ENCODE measurements around the gene DNAH8. TPM values are rescaled to one million over a fixed set of nuclear protein-coding genes. Genes with fewer than 3 reads are reported as not detected.

The DNAH8 gene
- total RNA-seq, 1 experiment from 2014 or later = not detected

DNA sequence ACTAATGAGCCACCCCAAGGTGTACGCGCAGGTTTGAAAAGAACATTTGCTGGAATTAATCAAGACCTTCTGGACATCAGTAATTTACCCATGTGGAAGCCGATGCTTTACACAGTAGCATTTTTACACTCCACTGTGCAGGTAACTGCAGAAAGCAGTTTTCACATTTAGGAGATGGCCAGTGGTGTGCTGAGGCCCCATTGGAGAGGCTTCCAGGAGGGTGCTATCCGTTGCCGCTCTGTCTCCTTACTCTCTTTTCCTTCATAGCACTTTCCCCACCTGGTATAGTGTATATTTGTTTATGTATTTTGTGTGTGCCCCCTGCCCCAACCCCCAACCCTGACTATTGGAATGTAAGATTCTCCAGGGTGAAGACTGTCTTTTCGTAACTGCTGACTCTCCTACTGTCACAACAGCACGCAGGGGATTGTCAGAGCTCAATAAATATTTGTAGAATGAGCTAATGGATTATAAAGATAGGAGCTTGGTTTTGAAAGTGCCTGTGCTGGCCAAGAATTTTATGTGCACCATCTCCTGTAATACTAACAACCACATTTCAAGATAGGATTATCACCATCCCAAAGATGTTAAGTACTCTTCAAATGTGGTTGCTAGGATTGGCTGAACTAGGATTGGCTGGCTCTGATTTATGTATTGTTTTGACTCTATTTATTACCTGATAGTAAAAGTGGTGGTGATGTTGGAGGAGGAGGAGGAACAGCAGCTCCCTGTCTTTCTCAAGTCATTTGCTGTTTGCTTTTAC lies 259.5 kb downstream of the DNAH8 start:
- intact Hi-C loops (cut with micrococcal nuclease; ENCODE audit: unreplicated experiment) = loop anchor here (5.0 kb wide), 1 partner anchor 193 kb away; no protein-coding TSS in a partner anchor
- no peak overlapping the region for H3K27ac ChIP-seq
- no peak overlapping the region for H2AFZ ChIP-seq
- no peaks in the 10 kb centered on the region for H3K4me1 ChIP-seq (replicated peaks; ENCODE audit: insufficient read depth)
- H3K9me3 ChIP-seq (ENCODE audit: insufficient read depth, low read depth) = no peaks in the 10 kb centered on the region
- POLR2A ChIA-PET (ENCODE audit: unreplicated experiment) = no interaction called here
- CTCF ChIA-PET = no interaction called here
- TF ChIP-seq EZH2 (IDR thresholded peaks at IDR 0.05; ENCODE audit: low read depth) = no peak
- TF ChIP-seq, protein P1, sequence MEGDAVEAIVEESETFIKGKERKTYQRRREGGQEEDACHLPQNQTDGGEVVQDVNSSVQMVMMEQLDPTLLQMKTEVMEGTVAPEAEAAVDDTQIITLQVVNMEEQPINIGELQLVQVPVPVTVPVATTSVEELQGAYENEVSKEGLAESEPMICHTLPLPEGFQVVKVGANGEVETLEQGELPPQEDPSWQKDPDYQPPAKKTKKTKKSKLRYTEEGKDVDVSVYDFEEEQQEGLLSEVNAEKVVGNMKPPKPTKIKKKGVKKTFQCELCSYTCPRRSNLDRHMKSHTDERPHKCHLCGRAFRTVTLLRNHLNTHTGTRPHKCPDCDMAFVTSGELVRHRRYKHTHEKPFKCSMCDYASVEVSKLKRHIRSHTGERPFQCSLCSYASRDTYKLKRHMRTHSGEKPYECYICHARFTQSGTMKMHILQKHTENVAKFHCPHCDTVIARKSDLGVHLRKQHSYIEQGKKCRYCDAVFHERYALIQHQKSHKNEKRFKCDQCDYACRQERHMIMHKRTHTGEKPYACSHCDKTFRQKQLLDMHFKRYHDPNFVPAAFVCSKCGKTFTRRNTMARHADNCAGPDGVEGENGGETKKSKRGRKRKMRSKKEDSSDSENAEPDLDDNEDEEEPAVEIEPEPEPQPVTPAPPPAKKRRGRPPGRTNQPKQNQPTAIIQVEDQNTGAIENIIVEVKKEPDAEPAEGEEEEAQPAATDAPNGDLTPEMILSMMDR (conservative IDR thresholded peaks at IDR 0.05) = no peak
- H3K79me2 ChIP-seq (ENCODE audit: low read depth) = no peaks in the 10 kb centered on the region
- no peaks in the 10 kb centered on the region for H3K36me3 ChIP-seq (ENCODE audit: low read depth)
- no peaks in the 10 kb centered on the region for H3F3A ChIP-seq (ENCODE audit: insufficient read depth, low read depth)
- no peak overlapping the region for H3K4me3 ChIP-seq
- BruUV-seq (replicated peaks) = no TSS peak
- H3K9me2 ChIP-seq (ENCODE audit: insufficient read depth) = no peaks in the 10 kb centered on the region
- peaks cover 48% of the 10 kb centered on the region for H3K27me3 ChIP-seq (ENCODE audit: insufficient read depth, low read depth)
- no peaks in the 10 kb centered on the region for H4K20me1 ChIP-seq (ENCODE audit: insufficient read depth)
- no peak overlapping the region for H3K4me2 ChIP-seq
- no peak for DNase-seq

DNA sequence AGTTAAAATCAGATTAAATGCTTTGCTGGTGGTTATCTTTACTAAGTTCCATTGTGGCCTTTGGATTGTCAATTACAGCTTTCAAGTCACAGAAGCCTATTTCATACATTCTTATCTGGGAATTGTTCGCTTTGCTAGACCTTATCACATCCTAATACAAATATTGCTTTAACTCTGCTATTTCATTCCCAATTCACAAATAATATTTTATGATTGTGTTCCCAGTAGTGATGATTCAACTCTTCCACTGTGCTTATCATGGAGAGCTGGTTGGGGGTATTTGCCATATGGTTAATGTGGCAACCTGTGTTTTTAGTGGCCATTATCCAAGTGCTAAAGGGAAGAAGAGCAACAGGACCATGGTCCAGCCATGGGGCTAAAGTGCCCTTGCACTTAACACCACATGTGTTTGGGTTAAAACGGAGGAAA lies 260.5 kb downstream of the DNAH8 start:
- Histone ChIP-seq H3F3A (ENCODE audit: insufficient read depth, low read depth) (no peaks in the 10 kb centered on the region), H4K20me1 (ENCODE audit: insufficient read depth) (no peaks in the 10 kb centered on the region), H3K36me3 (ENCODE audit: low read depth) (no peaks in the 10 kb centered on the region), H3K4me1 (replicated peaks; ENCODE audit: insufficient read depth) (no peaks in the 10 kb centered on the region), H3K4me3 (no peak overlapping the region), H2AFZ (no peak overlapping the region), H3K27me3 (ENCODE audit: insufficient read depth, low read depth) (peaks cover 48% of the 10 kb centered on the region), H3K9me2 (ENCODE audit: insufficient read depth) (no peaks in the 10 kb centered on the region), H3K79me2 (ENCODE audit: low read depth) (no peaks in the 10 kb centered on the region), H3K4me2 (no peak overlapping the region), H3K9me3 (ENCODE audit: insufficient read depth, low read depth) (no peaks in the 10 kb centered on the region), H3K27ac (no peak overlapping the region)
- no peak for DNase-seq
- ChIA-PET POLR2A (ENCODE audit: unreplicated experiment) (no interaction called here), CTCF (no interaction called here)
- BruUV-seq (replicated peaks) = no TSS peak
- TF ChIP-seq EZH2 (IDR thresholded peaks at IDR 0.05; ENCODE audit: low read depth) = no peak
- TF ChIP-seq, protein P1 (conservative IDR thresholded peaks at IDR 0.05) = no peak
- intact Hi-C loops (cut with micrococcal nuclease; ENCODE audit: unreplicated experiment) = no loop called here

DNA sequence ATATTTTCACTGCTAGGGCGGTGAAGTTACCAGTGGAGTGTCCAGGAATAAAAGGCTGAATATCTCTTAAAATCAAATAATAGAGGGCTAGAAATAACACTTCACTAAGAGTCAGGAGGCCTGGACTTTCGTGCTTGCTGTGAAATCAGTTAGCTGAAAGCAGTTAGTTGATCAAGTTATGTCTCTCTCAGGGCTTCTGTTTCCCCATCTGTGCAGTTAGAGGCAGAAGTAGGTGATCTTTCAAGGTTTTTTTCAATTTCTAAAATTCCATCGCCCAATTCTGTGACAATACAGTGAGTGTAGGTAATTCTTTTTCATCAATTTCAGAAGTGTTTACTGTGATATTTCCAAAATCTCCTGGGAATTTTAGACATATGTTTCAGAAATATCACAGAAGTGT lies 260.9 kb downstream of the DNAH8 start:
- DNase-seq = no peak
- intact Hi-C loops (cut with micrococcal nuclease; ENCODE audit: unreplicated experiment) = no loop called here
- Histone ChIP-seq H3K9me2 (ENCODE audit: insufficient read depth) (no peaks in the 10 kb centered on the region), H3K9me3 (ENCODE audit: insufficient read depth, low read depth) (no peaks in the 10 kb centered on the region), H3K36me3 (ENCODE audit: low read depth) (no peaks in the 10 kb centered on the region), H2AFZ (no peak overlapping the region), H3F3A (ENCODE audit: insufficient read depth, low read depth) (no peaks in the 10 kb centered on the region), H3K27me3 (ENCODE audit: insufficient read depth, low read depth) (peaks cover 50% of the 10 kb centered on the region), H4K20me1 (ENCODE audit: insufficient read depth) (no peaks in the 10 kb centered on the region), H3K4me2 (no peak overlapping the region), H3K79me2 (ENCODE audit: low read depth) (no peaks in the 10 kb centered on the region), H3K4me1 (replicated peaks; ENCODE audit: insufficient read depth) (no peaks in the 10 kb centered on the region), H3K4me3 (no peak overlapping the region), H3K27ac (no peak overlapping the region)
- POLR2A ChIA-PET (ENCODE audit: unreplicated experiment) = no interaction called here
- CTCF ChIA-PET = no interaction called here
- no peak for TF ChIP-seq EZH2 (IDR thresholded peaks at IDR 0.05; ENCODE audit: low read depth)
- TF ChIP-seq, protein P1 (conservative IDR thresholded peaks at IDR 0.05) = no peak
- BruUV-seq (replicated peaks) = no TSS peak

All from PC-9 (cell line).